ENCODE measurements around the gene NOTCH1. TPM values are rescaled to one million over a fixed set of nuclear protein-coding genes. Genes with fewer than 3 reads are reported as not detected.

The NOTCH1 gene
- total and polyA plus RNA-seq, 2 of the 4 experiments (the other 2 are of a cell fraction), result 1.8 to 6.0 TPM

DNA sequence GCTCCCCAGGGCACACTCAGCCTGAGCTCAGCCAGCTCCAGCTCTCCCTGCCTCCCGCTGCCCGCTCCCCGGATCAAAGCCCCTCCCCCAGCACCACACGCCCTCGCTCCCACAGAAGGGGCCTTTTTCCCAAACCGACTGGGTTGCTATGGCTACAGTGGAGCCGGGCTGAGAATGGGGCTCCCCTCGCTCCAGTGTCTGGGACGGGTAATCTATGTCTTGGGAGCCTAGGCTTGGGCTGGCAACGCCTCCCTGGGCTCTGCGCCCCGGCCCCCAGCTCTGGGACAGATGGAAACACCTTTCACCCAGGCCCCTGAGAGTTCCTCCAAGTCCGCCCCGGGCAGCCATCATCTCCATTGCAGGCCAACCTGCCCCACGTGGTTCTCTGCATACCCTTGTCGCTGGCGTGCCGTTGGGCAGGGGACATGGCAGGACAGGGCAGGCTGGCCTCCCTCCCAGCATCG is 29.6 kb downstream of the NOTCH1 start:
- no peak overlapping the region for H3K18ac ChIP-seq (ENCODE audit: low read depth, low read length)
- no peak overlapping the region for H3K4ac ChIP-seq (ENCODE audit: low read depth, low read length)
- H3K27ac ChIP-seq (ENCODE audit: insufficient read depth, low read length), result no peak overlapping the region
- in situ Hi-C loops (cut with MboI; ENCODE audit: low sequenced_read_pairs), result no loop called here
- H3K27me3 ChIP-seq (ENCODE audit: control insufficient read depth, insufficient read depth, low read length), result no peaks in the 10 kb centered on the region
- H3K79me1 ChIP-seq (ENCODE audit: low read depth in 1 of 2, low read length in 2 of 2), result peaks cover 0 to under 1% of the 10 kb centered on the region in 2 experiments; a peak in 1 of 4 replicates
- no peak overlapping the region for H3K14ac ChIP-seq (replicated peaks; ENCODE audit: low read depth, low read length)
- H3K23ac ChIP-seq (ENCODE audit: low read depth, low read length), result no peak overlapping the region
- no peak overlapping the region for H3K4me3 ChIP-seq (ENCODE audit: insufficient read depth, low read depth, low read length)
- no peak overlapping the region for H2BK120ac ChIP-seq (ENCODE audit: low read depth, low read length)
- POLR2A ChIA-PET (ENCODE audit: unreplicated experiment), result no interaction called here
- no peaks in the 10 kb centered on the region for H3K4me1 ChIP-seq (ENCODE audit: control insufficient read depth, insufficient read depth, low read length)
- H4K8ac ChIP-seq (ENCODE audit: low read depth in 2 of 2, low read length in 2 of 2), result no peak overlapping the region
- DNase-seq, result no peak
- H2BK20ac ChIP-seq (ENCODE audit: low read depth, low read length), result no peak overlapping the region
- H4K5ac ChIP-seq (ENCODE audit: low read depth, low read length), result no peak overlapping the region
- no peak overlapping the region for H4K91ac ChIP-seq (ENCODE audit: insufficient read depth, low read depth, low read length)
- TF ChIP-seq MAFK (IDR thresholded peaks at IDR 0.05; ENCODE audit: low read depth, low read length) (no peak), RCOR1 (IDR thresholded peaks at IDR 0.05; ENCODE audit: insufficient replicate concordance, low read length) (no peak), CEBPB (IDR thresholded peaks at IDR 0.05; ENCODE audit: low read depth, low read length) (no peak), MXI1 (IDR thresholded peaks at IDR 0.05; ENCODE audit: borderline replicate concordance, low read depth, low read length) (no peak), RFX5 (IDR thresholded peaks at IDR 0.05; ENCODE audit: low read depth, low read length) (no peak), POLR2A (IDR thresholded peaks at IDR 0.05; ENCODE audit: low read depth, low read length) (no peak), FOS (IDR thresholded peaks at IDR 0.05; ENCODE audit: low read depth, low read length) (no peak), NFE2L2 (IDR thresholded peaks at IDR 0.05; ENCODE audit: low read depth, low read length) (no peak), SMC3 (IDR thresholded peaks at IDR 0.05; ENCODE audit: low read depth, low read length) (no peak), MAZ (IDR thresholded peaks at IDR 0.05; ENCODE audit: borderline replicate concordance, low read depth, low read length) (no peak), BHLHE40 (IDR thresholded peaks at IDR 0.05; ENCODE audit: low read depth, low read length) (no peak), CHD1 (IDR thresholded peaks at IDR 0.05; ENCODE audit: low read depth, low read length) (no peak), RAD21 (IDR thresholded peaks at IDR 0.05; ENCODE audit: low read length) (no peak)
- TF ChIP-seq, protein P1, sequence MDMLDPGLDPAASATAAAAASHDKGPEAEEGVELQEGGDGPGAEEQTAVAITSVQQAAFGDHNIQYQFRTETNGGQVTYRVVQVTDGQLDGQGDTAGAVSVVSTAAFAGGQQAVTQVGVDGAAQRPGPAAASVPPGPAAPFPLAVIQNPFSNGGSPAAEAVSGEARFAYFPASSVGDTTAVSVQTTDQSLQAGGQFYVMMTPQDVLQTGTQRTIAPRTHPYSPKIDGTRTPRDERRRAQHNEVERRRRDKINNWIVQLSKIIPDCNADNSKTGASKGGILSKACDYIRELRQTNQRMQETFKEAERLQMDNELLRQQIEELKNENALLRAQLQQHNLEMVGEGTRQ (IDR thresholded peaks at IDR 0.05; ENCODE audit: low read depth, low read length), result no peak
- TF ChIP-seq, protein P2, sequence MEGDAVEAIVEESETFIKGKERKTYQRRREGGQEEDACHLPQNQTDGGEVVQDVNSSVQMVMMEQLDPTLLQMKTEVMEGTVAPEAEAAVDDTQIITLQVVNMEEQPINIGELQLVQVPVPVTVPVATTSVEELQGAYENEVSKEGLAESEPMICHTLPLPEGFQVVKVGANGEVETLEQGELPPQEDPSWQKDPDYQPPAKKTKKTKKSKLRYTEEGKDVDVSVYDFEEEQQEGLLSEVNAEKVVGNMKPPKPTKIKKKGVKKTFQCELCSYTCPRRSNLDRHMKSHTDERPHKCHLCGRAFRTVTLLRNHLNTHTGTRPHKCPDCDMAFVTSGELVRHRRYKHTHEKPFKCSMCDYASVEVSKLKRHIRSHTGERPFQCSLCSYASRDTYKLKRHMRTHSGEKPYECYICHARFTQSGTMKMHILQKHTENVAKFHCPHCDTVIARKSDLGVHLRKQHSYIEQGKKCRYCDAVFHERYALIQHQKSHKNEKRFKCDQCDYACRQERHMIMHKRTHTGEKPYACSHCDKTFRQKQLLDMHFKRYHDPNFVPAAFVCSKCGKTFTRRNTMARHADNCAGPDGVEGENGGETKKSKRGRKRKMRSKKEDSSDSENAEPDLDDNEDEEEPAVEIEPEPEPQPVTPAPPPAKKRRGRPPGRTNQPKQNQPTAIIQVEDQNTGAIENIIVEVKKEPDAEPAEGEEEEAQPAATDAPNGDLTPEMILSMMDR (conservative IDR thresholded peaks at IDR 0.05; ENCODE audit: low read depth, low read length), result no peak
- TF ChIP-seq, protein P3, sequence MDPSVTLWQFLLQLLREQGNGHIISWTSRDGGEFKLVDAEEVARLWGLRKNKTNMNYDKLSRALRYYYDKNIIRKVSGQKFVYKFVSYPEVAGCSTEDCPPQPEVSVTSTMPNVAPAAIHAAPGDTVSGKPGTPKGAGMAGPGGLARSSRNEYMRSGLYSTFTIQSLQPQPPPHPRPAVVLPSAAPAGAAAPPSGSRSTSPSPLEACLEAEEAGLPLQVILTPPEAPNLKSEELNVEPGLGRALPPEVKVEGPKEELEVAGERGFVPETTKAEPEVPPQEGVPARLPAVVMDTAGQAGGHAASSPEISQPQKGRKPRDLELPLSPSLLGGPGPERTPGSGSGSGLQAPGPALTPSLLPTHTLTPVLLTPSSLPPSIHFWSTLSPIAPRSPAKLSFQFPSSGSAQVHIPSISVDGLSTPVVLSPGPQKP (IDR thresholded peaks at IDR 0.05; ENCODE audit: borderline replicate concordance, low read depth, low read length), result no peak
- H2BK5ac ChIP-seq (ENCODE audit: low read depth, low read length, poor library complexity, severe bottlenecking), result no peak overlapping the region
- intact Hi-C loops (cut with micrococcal nuclease), result no loop called here
- H2AK9ac ChIP-seq (replicated peaks; ENCODE audit: low read depth, low read length, poor library complexity), result no peak overlapping the region
- BruUV-seq (replicated peaks), result no TSS peak
- CTCF ChIA-PET, result no interaction called here
- dilution Hi-C loops (cut with HindIII; ENCODE audit: low sequenced_read_pairs, unreplicated experiment), result no loop called here
- no peak overlapping the region for H2AK5ac ChIP-seq (ENCODE audit: low read depth, low read length)
- H2BK15ac ChIP-seq (ENCODE audit: low read depth, low read length), result no peak overlapping the region
- no peak overlapping the region for H3K56ac ChIP-seq (ENCODE audit: extremely low read depth, insufficient read depth, low read length)
- ATAC-seq (ENCODE audit: low read depth), result no peak
- H3K36me3 ChIP-seq (ENCODE audit: control insufficient read depth, insufficient read depth, low read length), result peaks cover 69% of the 10 kb centered on the region
- H3K4me2 ChIP-seq (ENCODE audit: low read depth, low read length), result no peak overlapping the region
- no peak overlapping the region for H2AFZ ChIP-seq (replicated peaks; ENCODE audit: low read length, poor library complexity)
- H3K9me3 ChIP-seq (ENCODE audit: control insufficient read depth, insufficient read depth, low read length), result no peaks in the 10 kb centered on the region
- WGBS, 2 experiments (ENCODE audit: extremely low coverage in 2 of 2, insufficient read length in 1 of 2), result 83% methylated on average over 16 of the region's 19 CpGs; no CpG with 5 or more reads in 1 of the 2 experiments
- H4K20me1 ChIP-seq (ENCODE audit: insufficient read depth, low read length), result no peaks in the 10 kb centered on the region
- H3K9me1 ChIP-seq (ENCODE audit: insufficient read depth, low read length), result no peaks in the 10 kb centered on the region
- no peak overlapping the region for H3K9ac ChIP-seq (ENCODE audit: low read depth, low read length)

Data from IMR-90 (cell line).